Activated CD4-positive, alpha-beta T cell treated with anti-CD3 and anti-CD28 coated beads for 24 hours (primary cell): Measurements from ENCODE around the gene USP44.

Experiments
- DNase-seq, 2 donors: peaks; one replicate each; pipeline ENCODE4 v3.0.0-alpha.2; 2020; ENCODE audit warnings: low read depth in 2 of 2

The USP44 gene

GRCh38 chr12:95548539-95549391 is 2.5 kb downstream of the USP44 start:
- DNase-seq: peak; percentile 46 to 49

GRCh38 chr12:95548056-95548538 is 3.2 kb downstream of the USP44 start:
- DNase-seq: peak in 1 of 2 donors; percentile 21

GRCh38 chr12:95547522-95548055 is 3.7 kb downstream of the USP44 start:
- DNase-seq: no peak

DNA sequence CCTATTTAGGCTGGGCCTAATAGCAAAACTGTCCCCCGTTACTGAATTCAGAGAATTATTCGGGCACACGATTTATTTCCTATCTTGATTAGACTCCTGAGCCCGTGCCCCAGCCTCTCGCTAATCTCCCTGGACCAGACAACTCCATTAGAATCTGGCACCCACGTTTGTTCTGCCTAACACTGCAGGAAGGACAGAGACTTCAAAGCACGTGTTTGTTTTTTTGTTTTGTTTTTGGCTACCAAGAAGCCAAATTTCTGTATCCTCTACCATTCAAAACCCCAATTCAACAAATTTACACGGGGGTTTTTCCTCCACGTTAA is 4.8 kb downstream of the USP44 start:
- no peak for DNase-seq

DNA sequence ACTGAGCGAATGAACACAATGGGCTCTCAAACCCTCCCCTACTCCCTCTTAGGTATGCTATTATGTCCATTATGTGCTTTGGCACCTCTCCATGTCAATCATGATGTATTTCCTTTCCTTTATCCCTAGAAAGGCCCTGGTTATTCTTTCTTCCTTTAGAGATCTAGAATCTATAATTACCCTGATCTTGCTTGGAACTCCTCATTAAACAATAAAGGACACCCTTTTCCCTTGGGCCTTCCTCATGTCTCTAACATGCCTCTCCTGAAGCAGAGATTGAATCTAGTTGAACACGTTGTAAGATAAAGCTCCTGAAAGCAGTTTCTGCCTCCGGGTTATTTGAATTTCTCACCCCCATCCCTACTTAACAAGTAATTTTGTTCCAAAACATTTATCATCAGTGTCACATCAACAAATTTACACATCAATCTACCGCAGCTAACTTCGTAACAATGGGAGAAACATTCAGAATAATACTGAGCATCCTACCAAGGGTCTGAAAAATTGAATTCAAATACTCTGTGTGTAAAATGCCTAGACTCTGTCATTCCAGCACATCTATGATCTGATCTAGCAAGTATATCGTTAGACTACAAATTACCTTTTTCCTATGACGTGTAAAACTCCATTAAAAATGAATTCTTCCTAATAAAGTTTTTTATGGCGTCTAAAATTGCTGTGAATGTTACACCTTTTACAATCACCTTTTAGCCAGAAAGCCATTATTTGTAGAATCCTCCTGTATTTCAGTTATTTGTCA is 5.4 kb downstream of the USP44 start:
- no peak for DNase-seq

GRCh38 chr12:95545303-95545702 is 6.0 kb downstream of the USP44 start:
- DNase-seq: no peak

- no peak for DNase-seq
Measured at GRCh38 chr12:95544756-95545155, 6.5 kb downstream of the USP44 start.

DNA sequence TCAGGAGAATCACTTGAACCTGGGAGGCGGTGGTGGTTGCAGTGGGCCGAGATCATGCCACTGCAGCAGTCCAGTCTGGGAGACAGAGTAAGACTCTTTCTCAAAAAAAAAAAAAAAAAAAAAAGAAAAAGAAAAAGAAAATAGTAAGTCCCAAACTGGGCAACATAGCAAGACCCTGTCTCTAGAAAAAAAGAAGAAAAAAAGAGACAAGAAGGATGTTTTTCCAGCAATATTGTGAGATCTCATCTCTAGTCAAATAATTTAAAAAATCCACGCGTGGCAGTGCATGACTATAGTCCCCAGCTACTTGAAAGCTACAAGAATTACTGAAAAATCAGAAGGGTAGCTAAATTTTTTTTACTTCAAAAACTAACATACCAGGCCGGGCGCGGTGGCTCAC is 8.0 kb downstream of the USP44 start:
- DNase-seq: no peak

DNA sequence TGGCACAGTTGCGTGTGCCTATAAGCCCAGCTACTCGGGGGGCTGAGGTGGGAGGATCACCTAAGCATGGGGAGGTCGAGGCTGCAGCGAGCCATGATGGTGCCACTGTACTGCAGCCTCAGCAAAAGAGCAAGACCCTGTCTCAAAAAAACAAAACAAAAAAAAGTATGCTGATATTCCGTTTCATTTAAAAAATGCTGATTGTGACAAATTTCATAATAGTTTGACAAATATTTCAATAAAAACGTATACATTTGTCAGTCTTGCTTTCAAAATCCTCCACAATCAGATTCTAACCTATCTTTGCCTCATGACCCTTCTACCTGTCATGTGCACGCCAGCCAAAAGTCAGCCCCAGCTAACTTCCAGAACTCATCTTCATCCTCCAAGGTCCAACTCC is 9.8 kb downstream of the USP44 start:
- no peak for DNase-seq

GRCh38 chr12:95538656-95539055 is 12.6 kb downstream of the USP44 start:
- no peak for DNase-seq

GRCh38 chr12:95538006-95538405 is 13.3 kb downstream of the USP44 start:
- DNase-seq: no peak

DNA sequence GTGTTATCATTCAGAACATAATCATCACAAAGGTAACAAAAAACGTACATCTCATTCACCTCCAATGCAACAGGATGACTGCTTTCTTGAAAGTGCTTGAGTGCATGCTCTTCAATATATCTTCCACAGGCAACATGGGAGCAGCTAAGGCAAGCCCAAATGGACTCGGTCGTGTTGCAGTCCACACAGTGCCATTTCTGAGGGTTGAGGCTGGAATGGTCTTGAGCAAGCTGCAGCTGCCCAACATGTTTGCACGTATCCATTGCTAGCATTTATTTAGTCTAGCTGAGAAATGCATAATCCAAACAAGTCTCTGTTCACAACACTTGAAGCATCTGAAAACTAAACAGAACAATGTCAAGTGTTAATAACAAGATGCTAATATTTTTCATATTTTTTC is 17.3 kb downstream of the USP44 start:
- no peak for DNase-seq

DNA sequence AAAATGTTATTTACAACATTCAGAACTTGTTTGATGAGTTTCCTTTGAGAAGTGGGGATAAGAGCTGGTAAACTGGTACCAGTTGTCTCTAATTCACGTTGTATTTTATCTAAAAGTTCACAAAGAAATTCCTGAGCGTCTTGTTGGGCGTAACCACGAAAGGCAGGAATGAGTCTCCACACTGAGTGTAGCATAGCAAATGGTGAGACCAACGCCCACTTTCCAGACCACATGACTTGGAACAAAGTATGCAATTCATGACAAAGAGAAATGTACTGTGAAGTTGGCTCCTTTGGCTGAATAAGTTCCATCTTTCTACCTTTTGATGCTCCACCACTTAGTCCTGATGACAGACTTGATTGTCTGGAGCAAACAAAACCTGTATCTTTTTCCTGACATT is 18.4 kb downstream of the USP44 start:
- no peak for DNase-seq

DNA sequence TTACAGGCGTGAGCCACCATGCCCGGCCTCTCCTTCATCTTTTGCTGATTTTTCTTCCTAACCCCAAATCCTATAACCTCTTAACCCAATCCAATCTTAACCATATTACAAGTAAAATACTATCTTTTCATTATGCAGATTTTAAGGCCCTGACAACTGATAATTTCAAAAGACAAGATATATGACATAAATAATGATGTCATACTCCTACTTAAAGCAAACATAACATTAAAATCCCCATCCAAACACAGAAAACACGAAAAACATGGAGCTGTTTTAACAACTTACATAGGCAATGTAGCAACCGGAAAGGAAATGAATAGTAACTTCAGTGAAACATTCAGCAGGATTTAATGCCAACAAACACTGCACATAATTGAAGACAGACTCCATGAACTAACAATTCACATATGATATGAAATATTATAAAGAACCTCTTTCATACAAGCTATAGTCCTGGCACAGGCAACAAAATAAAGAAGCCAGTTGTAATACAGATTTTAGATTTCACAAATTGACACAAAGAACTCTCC is 21.5 kb downstream of the USP44 start:
- DNase-seq: no peak

DNA sequence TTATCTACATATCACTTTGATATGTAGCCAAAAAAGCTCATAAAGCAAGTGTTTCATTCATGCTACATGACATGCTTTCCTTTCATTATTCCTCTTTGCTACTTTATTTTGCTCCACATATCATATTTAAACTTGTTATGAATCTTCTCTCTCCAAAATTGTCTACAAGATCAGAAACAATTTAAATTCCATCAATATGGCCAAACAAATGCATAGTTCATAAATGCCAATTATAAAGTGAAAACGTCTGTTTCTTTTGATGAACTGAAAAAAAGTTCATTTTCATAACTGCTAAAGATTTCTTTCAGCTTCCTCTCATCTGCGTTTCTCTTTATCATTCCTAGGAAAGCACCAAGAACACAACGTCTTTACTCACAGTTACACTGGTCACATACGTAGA is 22.8 kb downstream of the USP44 start:
- no peak for DNase-seq

- no peak for DNase-seq
Measured at GRCh38 chr12:95522692-95523091, 28.6 kb downstream of the USP44 start.

GRCh38 chr12:95520816-95521215 is 30.5 kb downstream of the USP44 start:
- DNase-seq: no peak

- DNase-seq: no peak
Measured at GRCh38 chr12:95518944-95519343, 32.3 kb downstream of the USP44 start.

DNA sequence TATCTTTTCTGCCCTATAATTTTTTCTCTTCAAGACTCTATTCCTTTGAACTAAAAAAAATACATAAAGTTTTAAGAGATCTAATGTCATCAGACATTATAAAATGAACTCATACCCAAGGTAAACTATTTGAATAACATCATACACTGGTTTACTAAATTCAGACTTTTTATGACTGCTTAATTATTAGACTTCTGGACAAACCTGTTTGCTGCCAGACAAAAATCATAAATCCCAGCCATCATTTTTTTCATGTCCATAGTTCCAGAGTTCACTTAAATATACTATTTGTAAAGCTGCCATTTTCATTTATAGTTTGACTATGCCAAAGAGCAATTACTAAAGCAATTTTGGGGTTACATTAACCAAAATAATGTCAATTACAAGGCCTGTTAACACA is 34.0 kb downstream of the USP44 start:
- DNase-seq: no peak

GRCh38 chr12:95516757-95517156 is 34.5 kb downstream of the USP44 start:
- no peak for DNase-seq

DNA sequence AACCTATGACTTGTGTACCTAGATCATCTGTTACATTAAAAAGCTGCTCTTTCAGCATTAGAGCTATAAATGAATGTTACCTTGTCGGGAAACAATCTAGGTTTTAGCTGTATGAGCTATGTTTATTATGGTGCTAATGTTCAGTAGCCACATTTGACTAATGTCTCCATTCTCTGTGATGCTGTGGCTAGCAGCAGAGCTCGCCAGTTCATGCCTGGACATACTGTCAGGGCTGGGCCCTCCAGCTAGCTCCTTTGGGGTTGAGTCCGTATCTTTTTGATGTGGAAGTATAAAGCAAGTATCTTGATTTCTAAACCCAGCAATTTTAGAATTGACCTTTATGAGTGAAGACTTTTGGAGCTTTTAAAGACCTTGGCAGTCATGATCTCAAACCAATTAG is 36.1 kb downstream of the USP44 start:
- no peak for DNase-seq

DNA sequence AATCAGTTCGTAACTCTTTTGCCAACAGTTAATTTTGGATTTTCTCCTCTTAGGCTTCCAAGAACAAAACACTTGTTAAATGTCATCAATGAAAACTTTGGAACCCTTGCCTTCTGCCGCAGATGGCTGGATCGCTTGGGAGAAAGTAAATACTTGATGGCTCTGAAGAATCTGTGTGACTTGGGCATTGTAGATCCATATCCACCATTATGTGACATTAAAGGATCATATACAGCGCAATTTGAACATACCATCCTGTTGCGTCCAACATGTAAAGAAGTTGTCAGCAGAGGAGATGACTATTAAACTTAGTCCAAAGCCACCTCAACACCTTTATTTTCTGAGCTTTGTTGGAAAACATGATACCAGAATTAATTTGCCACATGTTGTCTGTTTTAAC is 37.7 kb downstream of the USP44 start:
- no peak for DNase-seq

- no peak for DNase-seq
Measured at GRCh38 chr12:95511977-95512376, 39.3 kb downstream of the USP44 start.
